Nephron progenitor cell (in vitro differentiated cells): ENCODE data around the gene MYO5A.

ENCODE experiments used
- DNase-seq: peaks from one replicate; pipeline ENCODE4 v3.0.0; 2021
- H3K27ac Mint-ChIP-seq: 2 replicates; pipeline ENCODE4 v1.8.0; 2021; ENCODE audit warnings: mild to moderate bottlenecking, moderate library complexity, mixed read lengths
- H3K27me3 Mint-ChIP-seq: 2 replicates; pipeline ENCODE4 v1.8.0; 2021; ENCODE audit warnings: mild to moderate bottlenecking, low read depth, mixed read lengths; ENCODE audit not compliant: poor library complexity
- H3K36me3 Mint-ChIP-seq: 2 replicates; pipeline ENCODE4 v1.8.0; 2021; ENCODE audit warnings: low read depth, mixed read lengths
- H3K4me1 Mint-ChIP-seq: 2 replicates; pipeline ENCODE4 v1.8.0; 2021; ENCODE audit warnings: mixed read lengths
- H3K4me3 Mint-ChIP-seq: 2 replicates; pipeline ENCODE4 v1.8.0; 2021; ENCODE audit warnings: mild to moderate bottlenecking, moderate library complexity, mixed read lengths
- H3K9me3 Mint-ChIP-seq: 2 replicates; pipeline ENCODE4 v1.8.0; 2021; ENCODE audit warnings: mild to moderate bottlenecking, moderate library complexity, mixed read lengths
- TF ChIP-seq, protein P1 (sequence below): fragments of 200-600 bp; sonication (generic); IDR thresholded peaks from 2 replicates; pipeline ENCODE4 v1.5.0; 2021; ENCODE audit warnings: antibody characterized with exemption

Gene MYO5A

GRCh38 chr15:52414936-52415335 is 113.7 kb downstream of the MYO5A start:
- Mint-ChIP-seq H3K27ac (no peak overlapping the region), H3K27me3 (peaks cover 3% of the 10 kb centered on the region), H3K4me3 (no peak overlapping the region), H3K4me1 (peaks cover 7% of the 10 kb centered on the region), H3K36me3 (no peaks in the 10 kb centered on the region), H3K9me3 (no peaks in the 10 kb centered on the region)
- no peak for DNase-seq
- TF ChIP-seq, protein P1, sequence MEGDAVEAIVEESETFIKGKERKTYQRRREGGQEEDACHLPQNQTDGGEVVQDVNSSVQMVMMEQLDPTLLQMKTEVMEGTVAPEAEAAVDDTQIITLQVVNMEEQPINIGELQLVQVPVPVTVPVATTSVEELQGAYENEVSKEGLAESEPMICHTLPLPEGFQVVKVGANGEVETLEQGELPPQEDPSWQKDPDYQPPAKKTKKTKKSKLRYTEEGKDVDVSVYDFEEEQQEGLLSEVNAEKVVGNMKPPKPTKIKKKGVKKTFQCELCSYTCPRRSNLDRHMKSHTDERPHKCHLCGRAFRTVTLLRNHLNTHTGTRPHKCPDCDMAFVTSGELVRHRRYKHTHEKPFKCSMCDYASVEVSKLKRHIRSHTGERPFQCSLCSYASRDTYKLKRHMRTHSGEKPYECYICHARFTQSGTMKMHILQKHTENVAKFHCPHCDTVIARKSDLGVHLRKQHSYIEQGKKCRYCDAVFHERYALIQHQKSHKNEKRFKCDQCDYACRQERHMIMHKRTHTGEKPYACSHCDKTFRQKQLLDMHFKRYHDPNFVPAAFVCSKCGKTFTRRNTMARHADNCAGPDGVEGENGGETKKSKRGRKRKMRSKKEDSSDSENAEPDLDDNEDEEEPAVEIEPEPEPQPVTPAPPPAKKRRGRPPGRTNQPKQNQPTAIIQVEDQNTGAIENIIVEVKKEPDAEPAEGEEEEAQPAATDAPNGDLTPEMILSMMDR = no peak

GRCh38 chr15:52408823-52409222 is 119.9 kb downstream of the MYO5A start:
- no peak for DNase-seq
- Mint-ChIP-seq H3K4me1 (no peaks in the 10 kb centered on the region), H3K27me3 (no peaks in the 10 kb centered on the region), H3K4me3 (no peak overlapping the region), H3K9me3 (no peaks in the 10 kb centered on the region), H3K27ac (no peak overlapping the region), H3K36me3 (no peaks in the 10 kb centered on the region)
- TF ChIP-seq, protein P1 = no peak

DNA sequence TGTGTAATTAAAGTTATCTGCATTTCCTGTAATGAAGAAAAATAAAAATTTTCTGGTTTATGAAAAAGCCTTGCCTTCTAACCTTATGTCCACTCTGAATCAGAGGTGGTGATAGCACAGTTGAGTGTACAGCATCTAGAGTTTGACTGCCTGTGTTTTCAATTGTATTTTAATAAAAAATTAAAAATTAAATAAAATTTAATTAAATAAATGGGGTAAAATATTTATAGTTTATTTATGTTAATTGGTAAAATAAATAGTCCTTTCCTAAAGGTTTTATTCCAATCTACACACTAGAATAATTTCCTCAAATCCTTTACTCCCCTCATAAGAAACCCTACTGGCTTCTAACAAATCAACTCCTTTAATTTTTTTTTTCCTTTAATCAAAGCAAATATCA is 121.3 kb downstream of the MYO5A start:
- Mint-ChIP-seq H3K36me3 (no peaks in the 10 kb centered on the region), H3K27ac (no peak overlapping the region), H3K4me3 (no peak overlapping the region), H3K4me1 (no peaks in the 10 kb centered on the region), H3K27me3 (no peaks in the 10 kb centered on the region), H3K9me3 (no peaks in the 10 kb centered on the region)
- DNase-seq = no peak
- TF ChIP-seq, protein P1 = no peak

DNA sequence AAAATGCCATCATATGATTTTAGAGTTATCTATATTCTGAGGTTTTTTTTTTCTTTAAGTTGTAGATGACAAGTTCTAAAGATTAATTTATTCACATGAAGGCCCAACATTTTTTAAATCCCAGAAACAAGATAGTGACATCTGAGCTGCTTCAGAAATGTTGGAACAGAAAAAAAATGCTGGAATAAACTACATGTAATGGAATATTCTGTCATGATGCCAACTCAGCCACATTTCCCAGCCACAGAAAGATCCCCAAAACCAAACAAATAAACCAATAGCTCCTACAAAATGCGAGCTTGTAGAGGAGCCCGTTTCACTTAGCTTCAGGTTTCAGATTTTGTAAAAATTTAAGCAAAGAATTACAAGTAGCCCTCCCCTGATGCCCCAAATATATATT is 122.1 kb downstream of the MYO5A start:
- Mint-ChIP-seq H3K27ac (no peak overlapping the region), H3K36me3 (no peaks in the 10 kb centered on the region), H3K27me3 (no peaks in the 10 kb centered on the region), H3K9me3 (no peaks in the 10 kb centered on the region), H3K4me3 (no peak overlapping the region), H3K4me1 (no peaks in the 10 kb centered on the region)
- TF ChIP-seq, protein P1 = no peak
- DNase-seq = no peak

GRCh38 chr15:52405856-52406255 is 122.8 kb downstream of the MYO5A start:
- H3K4me3 Mint-ChIP-seq = no peak overlapping the region
- DNase-seq = no peak
- H3K4me1 Mint-ChIP-seq = no peaks in the 10 kb centered on the region
- H3K27ac Mint-ChIP-seq = no peak overlapping the region
- H3K9me3 Mint-ChIP-seq = no peaks in the 10 kb centered on the region
- TF ChIP-seq, protein P1 = no peak
- H3K36me3 Mint-ChIP-seq = no peaks in the 10 kb centered on the region
- no peaks in the 10 kb centered on the region for H3K27me3 Mint-ChIP-seq

- TF ChIP-seq, protein P1 = no peak
- H3K27ac Mint-ChIP-seq = no peak overlapping the region
- H3K4me1 Mint-ChIP-seq = peaks cover 9% of the 10 kb centered on the region
- no peak for DNase-seq
- no peaks in the 10 kb centered on the region for H3K27me3 Mint-ChIP-seq
- no peak overlapping the region for H3K4me3 Mint-ChIP-seq
- H3K36me3 Mint-ChIP-seq = no peaks in the 10 kb centered on the region
- no peaks in the 10 kb centered on the region for H3K9me3 Mint-ChIP-seq
Observed at GRCh38 chr15:52397118-52397517, 131.6 kb downstream of the MYO5A start.
